Tibial artery (tissue), 4 donors: ENCODE data around the gene RARB.

Experiments
- DNase-seq, 2 donors: peaks; one replicate each; pipeline ENCODE4 v3.0.0-alpha.2; 2019
- H3K27ac ChIP-seq, 2 donors: fragments of 200-600 bp; sonication (generic) in 1 of 2; 1 replicate in 1 of 2; 2 replicates in 1 of 2; pipeline ENCODE4 v1.5.1; 2018 to 2019; ENCODE audit warnings: mild to moderate bottlenecking in 1 of 2
- H3K27me3 ChIP-seq, 2 donors: fragments of 200-600 bp; sonication (generic) in 1 of 2; one replicate each; pipeline versions ENCODE4 v1.5.1 to v1.6.0; 2016 to 2019
- H3K36me3 ChIP-seq, 3 donors: fragments of 200-600 bp; sonication (generic) in 2 of 3; one replicate each; pipeline ENCODE4 v1.5.1; 2016 to 2019; ENCODE audit warnings: mild to moderate bottlenecking in 2 of 3
- H3K4me1 ChIP-seq, 4 donors: fragments of 200-600 bp; sonication (generic) in 2 of 4; 1 replicate in 3 of 4; 2 replicates in 1 of 4; pipeline ENCODE4 v1.5.1; 2016 to 2019
- H3K4me3 ChIP-seq, 2 donors: fragments of 200-600 bp; sonication (generic) in 1 of 2; 1 replicate in 1 of 2; 2 replicates in 1 of 2; pipeline ENCODE4 v1.5.1; 2018 to 2019; ENCODE audit warnings: mild to moderate bottlenecking in 2 of 2
- H3K9me3 ChIP-seq, 3 donors: fragments of 200-600 bp; sonication (generic) in 1 of 3; one replicate each; pipeline ENCODE4 v1.5.1; 2016 to 2019
- CTCF ChIP-seq, 2 experiments: fragments of 200-600 bp in 1 of 2; fragments of 450-650 bp in 1 of 2; IDR thresholded peaks; one replicate each; pipeline ENCODE4 v1.5.1; 2017 to 2019; ENCODE audit warnings: antibody characterized with exemption in 2 of 2, mild to moderate bottlenecking in 1 of 2, moderate library complexity in 1 of 2
- intact Hi-C: fragments of 100-400 bp; cut with DNase I; formaldehyde crosslinking; loops from one replicate; pipeline ENCODE4 v1.15.0; 2023; ENCODE audit warnings: low total_unique reads

RARB gene

GRCh38 chr3:25463836-25464418 lies 35.9 kb downstream of the RARB start:
- H3K27me3 ChIP-seq, result no peaks in the 10 kb centered on the region
- no peak for TF ChIP-seq CTCF (IDR thresholded peaks at IDR 0.05)
- no peak for DNase-seq
- H3K36me3 ChIP-seq, result no peaks in the 10 kb centered on the region
- H3K4me1 ChIP-seq, result peaks cover 3 to 26% (median 16%) of the 10 kb centered on the region in 4 donors
- no peaks in the 10 kb centered on the region for H3K9me3 ChIP-seq
- H3K27ac ChIP-seq, result peak overlapping the region in 1 of 2 donors; percentile 1
- H3K4me3 ChIP-seq, result no peak overlapping the region
- intact Hi-C loops, result no loop called here

- no peaks in the 10 kb centered on the region for H3K27me3 ChIP-seq
- no peak for TF ChIP-seq CTCF (IDR thresholded peaks at IDR 0.05)
- no peak overlapping the region for H3K27ac ChIP-seq
- H3K36me3 ChIP-seq, result no peaks in the 10 kb centered on the region
- intact Hi-C loops, result loop anchor here (5.0 kb wide), 1 partner anchor 33 kb away; no protein-coding TSS in a partner anchor
- no peaks in the 10 kb centered on the region for H3K9me3 ChIP-seq
- no peak for DNase-seq
- H3K4me1 ChIP-seq, result peaks cover 10 to 35% (median 24%) of the 10 kb centered on the region in 4 donors
- no peak overlapping the region for H3K4me3 ChIP-seq
Observed at GRCh38 chr3:25465266-25465860, 37.3 kb downstream of the RARB start.

GRCh38 chr3:25468866-25469319 lies 40.8 kb downstream of the RARB start:
- Histone ChIP-seq H3K27ac (peak overlapping the region in 1 of 2 donors; percentile 73), H3K27me3 (no peaks in the 10 kb centered on the region), H3K36me3 (no peaks in the 10 kb centered on the region), H3K4me3 (no peak overlapping the region), H3K4me1 (peaks cover 10 to 60% (median 31%) of the 10 kb centered on the region in 4 donors), H3K9me3 (no peaks in the 10 kb centered on the region)
- peak; percentile 72 to 87 for DNase-seq
- TF ChIP-seq CTCF (IDR thresholded peaks at IDR 0.05), result peak; percentile 43 to 47
- intact Hi-C loops, result loop anchor here (5.0 kb wide), 1 partner anchor 37 kb away; no protein-coding TSS in a partner anchor

GRCh38 chr3:25469558-25469957 lies 41.5 kb downstream of the RARB start:
- Histone ChIP-seq H3K9me3 (no peaks in the 10 kb centered on the region), H3K36me3 (no peaks in the 10 kb centered on the region), H3K4me1 (peaks cover 10 to 63% (median 31%) of the 10 kb centered on the region in 4 donors), H3K27ac (peak overlapping the region in 1 of 2 donors; percentile 73), H3K27me3 (no peaks in the 10 kb centered on the region), H3K4me3 (no peak overlapping the region)
- peak in 1 of 2 donors; percentile 50 for DNase-seq
- TF ChIP-seq CTCF (IDR thresholded peaks at IDR 0.05), result no peak
- intact Hi-C loops, result loop anchor here (5.0 kb wide), 1 partner anchor 37 kb away; no protein-coding TSS in a partner anchor

- no peak for DNase-seq
- no peaks in the 10 kb centered on the region for H3K27me3 ChIP-seq
- no peaks in the 10 kb centered on the region for H3K36me3 ChIP-seq
- H3K4me3 ChIP-seq, result peak overlapping the region; percentile 14 to 20
- no peaks in the 10 kb centered on the region for H3K9me3 ChIP-seq
- TF ChIP-seq CTCF (IDR thresholded peaks at IDR 0.05), result no peak
- H3K27ac ChIP-seq, result peak overlapping the region; percentile 66 to 78
- intact Hi-C loops, result no loop called here
- H3K4me1 ChIP-seq, result peaks cover 7 to 63% (median 29%) of the 10 kb centered on the region in 4 donors
Observed at GRCh38 chr3:25471081-25471768, 43.2 kb downstream of the RARB start.
